K562 (cell line): ENCODE measurements around the gene XPO1. TPM values are rescaled to one million over a fixed set of nuclear protein-coding genes. Genes with fewer than 3 reads are reported as not detected.

Experiments
- BCLAF1 ChIP-seq, 2 experiments: fragments of 450-650 bp in 1 of 2; IDR thresholded peaks; 2 replicates each; pipeline ENCODE4 v1.6.1; 2011 to 2017; ENCODE audit warnings: low read depth in 2 of 2, antibody characterized with exemption in 1 of 2, borderline replicate concordance in 1 of 2, low read length in 1 of 2, mild to moderate bottlenecking in 1 of 2, mixed read lengths in 1 of 2; ENCODE audit not compliant: control insufficient read depth in 1 of 2
- BMI1 ChIP-seq: fragments of 150-350 bp; IDR thresholded peaks from 2 replicates; pipeline ENCODE4 v1.6.1; 2014; ENCODE audit warnings: low read length
- ESRRB ChIP-seq: fragments of 250-450 bp; sonication (Bioruptor Pico); IDR thresholded peaks from 2 replicates; pipeline ENCODE4 v1.5.0; 2020; ENCODE audit warnings: mild to moderate bottlenecking, moderate library complexity, borderline replicate concordance
- FOXO4 ChIP-seq: fragments of 450-650 bp; formaldehyde crosslinking; IDR thresholded peaks from 2 replicates; pipeline ENCODE4 v1.4.0; 2020; ENCODE audit warnings: mild to moderate bottlenecking, moderate library complexity
- GABPA ChIP-seq: fragments of 200-800 bp; sonication (Bioruptor generic); conservative IDR thresholded peaks from 2 replicates; pipeline ENCODE4 v1.6.1; 2016; ENCODE audit warnings: low read depth, missing genetic modification characterization, missing compliant biosample characterization
- GTF2A2 ChIP-seq: IDR thresholded peaks from 2 replicates; pipeline ENCODE4 v1.6.1; 2016; ENCODE audit warnings: mild to moderate bottlenecking, missing genetic modification characterization, missing compliant biosample characterization
- MTF1 ChIP-seq: fragments of 250-450 bp; sonication (Bioruptor Pico); IDR thresholded peaks from 2 replicates; pipeline ENCODE4 v1.9.0; 2021; ENCODE audit warnings: moderate library complexity, mild to moderate bottlenecking, inconsistent platforms, borderline replicate concordance
- PHB ChIP-seq: fragments of 250-450 bp; sonication (Bioruptor Pico); IDR thresholded peaks from 2 replicates; pipeline ENCODE4 v1.5.0; 2021
- POLR3A ChIP-seq: IDR thresholded peaks from 2 replicates; pipeline ENCODE4 v1.6.1; 2011; ENCODE audit warnings: borderline replicate concordance, mild to moderate bottlenecking, moderate library complexity; ENCODE audit not compliant: insufficient read length, insufficient read depth; ENCODE audit errors: extremely low read depth
- POLR3G ChIP-seq: IDR thresholded peaks from 2 replicates; pipeline ENCODE4 v1.6.1; 2011; ENCODE audit not compliant: insufficient read length, insufficient replicate concordance; ENCODE audit errors: extremely low read depth
- PTRF ChIP-seq: fragments of 450-650 bp; IDR thresholded peaks from 2 replicates; pipeline ENCODE4 v1.6.1; 2016; ENCODE audit warnings: mild to moderate bottlenecking, missing genetic modification characterization, missing compliant biosample characterization
- THAP12 ChIP-seq: fragments of 250-450 bp; sonication (Bioruptor Pico); IDR thresholded peaks from 2 replicates; pipeline ENCODE4 v1.9.0; 2021; ENCODE audit warnings: mild to moderate bottlenecking, inconsistent platforms
- ZBTB33 ChIP-seq: sonication (generic); formaldehyde crosslinking; IDR thresholded peaks from 2 replicates; pipeline ENCODE4 v1.8.1; 2023; ENCODE audit warnings: mild to moderate bottlenecking, missing genetic modification reagents
- ZBTB34 ChIP-seq: fragments of 250-450 bp; sonication (Bioruptor Pico); IDR thresholded peaks from 2 replicates; pipeline ENCODE4 v1.8.0; 2021; ENCODE audit warnings: mild to moderate bottlenecking, moderate library complexity
- ZNF184 ChIP-seq: sonication (generic); formaldehyde crosslinking; IDR thresholded peaks from 2 replicates; pipeline ENCODE4 v1.5.0; 2020; ENCODE audit warnings: missing genetic modification reagents
- ZNF644 ChIP-seq: fragments of 200-800 bp; sonication (Bioruptor generic); IDR thresholded peaks from 2 replicates; pipeline ENCODE4 v1.6.1; 2016; ENCODE audit warnings: low read depth, missing genetic modification characterization, missing compliant biosample characterization
- ZNF79 ChIP-seq: fragments of 250-450 bp; sonication (Bioruptor Pico); IDR thresholded peaks from 2 replicates; pipeline ENCODE4 v1.4.0; 2020; ENCODE audit warnings: low read depth, mild to moderate bottlenecking, moderate library complexity
- polyA plus RNA-seq, 8 experiments: library from polyadenylated mRNA; depleted of rRNA in 4 of 8; stranded (reverse) in 5 of 8; unstranded in 3 of 8; fragments of >200 nt; fragmentation: Nextera tagmentation in 2 of 8; fragmentation: Illumina TruSeq in 1 of 8; extraction: Ambion mirVana in 2 of 8; extraction: Trizol in 1 of 8; gene quantifications; 2 replicates each; pipeline versions ENCODE4 v1.2.1 to v1.2.3, GENCODE V29; 2011 to 2014; ENCODE audit warnings: inconsistent platforms in 1 of 8, missing spikeins in 1 of 8
- total RNA-seq, 7 experiments: library from RNA; depleted of rRNA in 6 of 7; stranded (reverse); fragments of >200 nt in 6 of 7; fragmentation: Illumina TruSeq in 2 of 7; extraction: Trizol in 2 of 7; gene quantifications; 2 replicates each; pipeline versions ENCODE4 v1.2.1 to v1.2.3, GENCODE V29; 2011 to 2021; ENCODE audit warnings: low replicate concordance in 1 of 7

The XPO1 gene
- total and polyA plus RNA-seq, 9 of the 15 experiments (the other 6 are each of a cell fraction or from before 2014, with no cell fraction given) = 86.2 to 307 (median 216) TPM

- TF ChIP-seq ZBTB33 (CRISPR knock-in tag) (no peak), ZNF644 (tag) (no peak), POLR3G (no peak), MTF1 (no peak), PHB (CRISPR knock-in tag) (no peak), BMI1 (no peak), ZNF184 (CRISPR knock-in tag) (no peak), ZBTB34 (CRISPR knock-in tag) (no peak), PTRF (tag) (no peak), THAP12 (CRISPR knock-in tag) (no peak), GABPA (no peak), BCLAF1 (IDR thresholded peaks at IDR 0.05; ENCODE audit: borderline replicate concordance in 1 of 2, control insufficient read depth in 1 of 2, low read depth in 2 of 2, low read length in 1 of 2) (no peak), GTF2A2 (tag) (no peak), ESRRB (no peak), ZNF79 (CRISPR knock-in tag) (no peak), POLR3A (no peak), FOXO4 (CRISPR knock-in tag) (no peak)
These were observed 864 bp upstream of the XPO1 start (continued) for GRCh38 chr2:61538920-61539520.
